Upper lobe of left lung (tissue), 6 donors: ENCODE measurements around the gene BTBD9. TPM values are rescaled to one million over a fixed set of nuclear protein-coding genes. Genes with fewer than 3 reads are reported as not detected.

Source experiments
- ATAC-seq, 2 donors: fragments of 200-7000 bp; cut with Tn5 transposase; one replicate each; pipeline ENCODE4 v1.9.1; 2022; ENCODE audit warnings: mild to moderate bottlenecking in 2 of 2, moderate library complexity in 2 of 2; ENCODE audit not compliant: low FRiP score in 2 of 2
- DNase-seq, 2 donors: peaks; one replicate each; pipeline ENCODE4 v3.0.0-alpha.2; 2019 to 2020
- H3K27ac ChIP-seq, 4 donors: fragments of 200-600 bp; sonication (generic); one replicate each; pipeline ENCODE4 v1.5.1; 2016 to 2019
- H3K27me3 ChIP-seq, 4 donors: fragments of 200-600 bp; sonication (generic); one replicate each; pipeline ENCODE4 v1.5.1; 2017 to 2019
- H3K36me3 ChIP-seq, 4 donors: fragments of 200-600 bp; sonication (generic); one replicate each; pipeline ENCODE4 v1.5.1; 2016 to 2019
- H3K4me1 ChIP-seq, 4 donors: fragments of 200-600 bp; sonication (generic); one replicate each; pipeline ENCODE4 v1.5.1; 2018 to 2019
- H3K4me3 ChIP-seq, 4 donors: fragments of 200-600 bp; sonication (generic); one replicate each; pipeline ENCODE4 v1.5.1; 2017 to 2019; ENCODE audit warnings: mild to moderate bottlenecking in 2 of 4, moderate library complexity in 1 of 4
- H3K9me3 ChIP-seq, 4 donors: fragments of 200-600 bp; sonication (generic); one replicate each; pipeline ENCODE4 v1.5.1; 2018 to 2019
- EP300 ChIP-seq, 4 donors: sonication (generic); formaldehyde crosslinking; IDR thresholded peaks; one replicate each; pipeline ENCODE4 v1.5.1; 2017; ENCODE audit warnings: antibody characterized with exemption in 4 of 4, control low read depth in 2 of 4
- POLR2A ChIP-seq, 4 donors: fragments of 450-650 bp; IDR thresholded peaks; one replicate each; pipeline ENCODE4 v1.5.1; 2016 to 2017; ENCODE audit warnings: antibody characterized with exemption in 4 of 4, mild to moderate bottlenecking in 2 of 4
- POLR2AphosphoS5 ChIP-seq, 2 donors: sonication (generic); formaldehyde crosslinking; IDR thresholded peaks; one replicate each; pipeline ENCODE4 v1.5.1; 2017; ENCODE audit warnings: antibody characterized with exemption in 2 of 2
- WGBS, 2 donors: methylation state at CpG; one replicate each; pipeline ENCODE4 v1.1.5; 2017 to 2018; 5-methylcytosine and 5-hydroxymethylcytosine counted together
- total RNA-seq, 6 donors: library from RNA; depleted of rRNA in 4 of 6; stranded (reverse); fragments of >200 nt in 4 of 6; gene quantifications; one replicate each; pipeline versions ENCODE4 v1.1.0 to v1.2.1, GENCODE V29; 2016 to 2021
- TF ChIP-seq, protein P1 (sequence below), 6 experiments: fragments of 450-650 bp in 4 of 6; fragments of 200-600 bp in 2 of 6; sonication (generic) in 2 of 6; IDR thresholded peaks; one replicate each; pipeline ENCODE4 v1.5.1; 2016 to 2019; ENCODE audit warnings: antibody characterized with exemption in 6 of 6
- donor health status: DM: no; HTN: no; CAD: no; lungs with moderate emphysema.
- donor health status: DM: no; HTN: yes; CAD: no; lungs with severe emphysema.

Gene BTBD9
- total RNA-seq, 6 donors from 2014 or later, result 18.2 to 60.8 (median 44.9) TPM

DNA sequence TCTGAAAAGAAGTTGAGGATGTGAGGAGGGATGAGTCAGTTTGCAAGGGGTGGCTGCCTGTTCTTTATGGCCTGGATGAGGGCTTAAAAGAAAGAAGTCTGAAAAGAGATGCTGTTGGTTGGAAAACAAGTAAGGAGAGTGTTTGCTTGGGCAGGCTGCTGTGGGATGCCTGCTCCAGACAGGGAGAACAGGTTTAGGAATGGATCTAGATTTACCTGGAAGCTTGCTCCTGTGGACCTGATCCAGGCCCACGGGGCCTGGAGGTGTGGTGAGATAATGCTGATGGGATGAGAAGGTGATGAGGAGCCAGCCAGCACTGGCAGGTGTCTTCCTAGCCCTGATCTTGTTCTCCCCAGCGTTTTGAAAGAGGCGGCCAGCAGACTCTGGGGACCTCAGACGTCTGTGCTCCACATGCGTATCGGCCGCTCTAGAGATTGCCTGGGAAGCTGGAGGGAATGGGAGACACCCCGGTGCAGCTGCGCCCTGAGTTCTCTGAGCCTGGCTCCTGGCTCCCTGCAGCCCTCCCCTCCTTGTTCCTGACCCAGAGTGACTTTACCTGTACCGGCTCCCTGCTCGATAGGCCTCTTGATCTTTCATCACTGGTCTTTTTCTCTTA, 488.9 kb downstream of the BTBD9 start:
- DNase-seq (no peak), ATAC-seq (no peak)
- 92 to 93% methylated on average over 10 to 11 of the region's 11 CpGs for WGBS, 2 donors
- TF ChIP-seq EP300 (IDR thresholded peaks at IDR 0.05), result no peak
- TF ChIP-seq POLR2A (IDR thresholded peaks at IDR 0.05), result no peak
- TF ChIP-seq, protein P1, sequence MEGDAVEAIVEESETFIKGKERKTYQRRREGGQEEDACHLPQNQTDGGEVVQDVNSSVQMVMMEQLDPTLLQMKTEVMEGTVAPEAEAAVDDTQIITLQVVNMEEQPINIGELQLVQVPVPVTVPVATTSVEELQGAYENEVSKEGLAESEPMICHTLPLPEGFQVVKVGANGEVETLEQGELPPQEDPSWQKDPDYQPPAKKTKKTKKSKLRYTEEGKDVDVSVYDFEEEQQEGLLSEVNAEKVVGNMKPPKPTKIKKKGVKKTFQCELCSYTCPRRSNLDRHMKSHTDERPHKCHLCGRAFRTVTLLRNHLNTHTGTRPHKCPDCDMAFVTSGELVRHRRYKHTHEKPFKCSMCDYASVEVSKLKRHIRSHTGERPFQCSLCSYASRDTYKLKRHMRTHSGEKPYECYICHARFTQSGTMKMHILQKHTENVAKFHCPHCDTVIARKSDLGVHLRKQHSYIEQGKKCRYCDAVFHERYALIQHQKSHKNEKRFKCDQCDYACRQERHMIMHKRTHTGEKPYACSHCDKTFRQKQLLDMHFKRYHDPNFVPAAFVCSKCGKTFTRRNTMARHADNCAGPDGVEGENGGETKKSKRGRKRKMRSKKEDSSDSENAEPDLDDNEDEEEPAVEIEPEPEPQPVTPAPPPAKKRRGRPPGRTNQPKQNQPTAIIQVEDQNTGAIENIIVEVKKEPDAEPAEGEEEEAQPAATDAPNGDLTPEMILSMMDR (IDR thresholded peaks at IDR 0.05), result no peak
- TF ChIP-seq POLR2AphosphoS5 (IDR thresholded peaks at IDR 0.05), result no peak
- Histone ChIP-seq H3K36me3 (peaks cover 0 to 22% (median 12%) of the 10 kb centered on the region in 4 donors), H3K27ac (no peak overlapping the region), H3K9me3 (no peaks in the 10 kb centered on the region), H3K27me3 (no peaks in the 10 kb centered on the region), H3K4me3 (no peak overlapping the region), H3K4me1 (peaks cover 15 to 34% (median 24%) of the 10 kb centered on the region in 4 donors)

DNA sequence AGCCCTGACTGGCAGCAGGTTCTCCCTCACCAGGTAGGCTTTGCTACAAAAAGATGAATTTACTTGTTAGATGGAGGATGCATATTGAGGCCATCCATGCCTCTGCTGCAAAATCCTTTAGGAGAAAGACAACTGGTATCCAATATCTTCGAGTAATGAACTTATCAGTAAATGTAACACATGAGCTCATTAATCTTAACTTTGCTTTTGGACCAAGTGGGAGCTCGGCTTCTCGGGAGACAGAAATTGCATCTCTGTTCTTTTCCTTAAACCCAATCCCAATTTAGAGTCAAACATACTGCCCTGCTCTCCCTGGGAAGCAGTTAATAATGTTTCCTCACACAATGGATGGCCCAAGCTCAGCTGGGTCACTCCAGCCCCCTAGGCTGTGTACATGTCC, 489.7 kb downstream of the BTBD9 start:
- Histone ChIP-seq H3K4me1 (peaks cover 9 to 31% (median 20%) of the 10 kb centered on the region in 4 donors), H3K9me3 (no peaks in the 10 kb centered on the region), H3K36me3 (peaks cover 0 to 22% (median 12%) of the 10 kb centered on the region in 4 donors), H3K27ac (no peak overlapping the region), H3K4me3 (no peak overlapping the region), H3K27me3 (no peaks in the 10 kb centered on the region)
- no peak for DNase-seq
- TF ChIP-seq POLR2A (IDR thresholded peaks at IDR 0.05), result no peak
- TF ChIP-seq, protein P1 (IDR thresholded peaks at IDR 0.05), result no peak
- no peak for TF ChIP-seq POLR2AphosphoS5 (IDR thresholded peaks at IDR 0.05)
- TF ChIP-seq EP300 (IDR thresholded peaks at IDR 0.05), result no peak
- 70 to 88% methylated on average over 3 of the region's 3 CpGs for WGBS, 2 donors
- no peak for ATAC-seq

DNA sequence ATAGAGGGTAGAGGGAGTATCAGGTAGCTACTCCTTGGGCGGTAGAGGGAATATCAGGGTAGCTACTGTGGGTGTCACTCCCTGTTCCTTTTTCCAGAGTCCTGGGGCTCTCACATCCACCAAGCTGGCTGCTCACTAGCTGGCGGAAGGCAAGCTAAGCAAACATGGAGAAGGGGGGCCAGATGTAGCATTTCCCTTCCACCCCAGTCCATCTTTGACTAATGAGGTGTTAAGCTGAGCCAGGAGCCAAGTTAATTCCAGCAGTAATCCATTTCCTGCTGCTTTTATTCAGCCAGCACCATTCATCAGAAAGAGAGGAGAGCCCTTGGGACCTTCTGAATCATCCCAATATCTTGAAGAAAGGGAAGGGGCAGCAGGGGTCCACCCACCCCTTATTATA, 490.2 kb downstream of the BTBD9 start:
- no peaks in the 10 kb centered on the region for H3K9me3 ChIP-seq
- TF ChIP-seq, protein P1 (IDR thresholded peaks at IDR 0.05), result no peak
- TF ChIP-seq POLR2AphosphoS5 (IDR thresholded peaks at IDR 0.05), result peak in 1 of 2 donors; percentile 57
- peaks cover 0 to 22% (median 12%) of the 10 kb centered on the region in 4 donors for H3K36me3 ChIP-seq
- no peak overlapping the region for H3K27ac ChIP-seq
- H3K4me3 ChIP-seq, result no peak overlapping the region
- H3K27me3 ChIP-seq, result no peaks in the 10 kb centered on the region
- DNase-seq, result no peak
- ATAC-seq, result no peak
- peaks cover 7 to 26% (median 16%) of the 10 kb centered on the region in 4 donors for H3K4me1 ChIP-seq
- WGBS, 2 donors, result 50 to 71% methylated on average over 2 of the region's 2 CpGs

DNA sequence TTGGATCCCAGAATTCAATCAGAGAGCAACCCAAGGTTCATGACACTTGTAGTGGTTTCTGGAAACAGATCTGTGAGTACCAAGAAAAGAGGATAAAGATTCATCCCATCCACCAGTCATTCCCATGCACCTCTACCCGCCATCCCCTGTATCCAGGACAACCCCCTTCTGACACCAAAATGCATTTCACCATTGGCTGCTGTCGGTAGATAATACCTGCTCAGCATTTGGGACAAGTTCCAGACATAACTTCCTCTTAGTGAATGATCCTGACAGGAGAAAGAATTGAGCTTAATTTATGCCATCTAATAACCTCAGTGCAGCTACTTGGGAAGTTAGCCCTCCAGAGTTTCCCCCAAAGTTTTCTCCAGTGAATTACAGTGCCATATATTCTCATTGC, 491.1 kb downstream of the BTBD9 start:
- Histone ChIP-seq H3K4me1 (peaks cover 9 to 20% (median 11%) of the 10 kb centered on the region in 4 donors), H3K27me3 (no peaks in the 10 kb centered on the region), H3K4me3 (no peak overlapping the region), H3K27ac (no peak overlapping the region), H3K36me3 (peaks cover 0 to 19% (median 12%) of the 10 kb centered on the region in 4 donors), H3K9me3 (no peaks in the 10 kb centered on the region)
- no peak for DNase-seq
- no peak for TF ChIP-seq EP300 (IDR thresholded peaks at IDR 0.05)
- ATAC-seq, result no peak
- 75 to 84% methylated on average over 2 of the region's 2 CpGs for WGBS, 2 donors

DNA sequence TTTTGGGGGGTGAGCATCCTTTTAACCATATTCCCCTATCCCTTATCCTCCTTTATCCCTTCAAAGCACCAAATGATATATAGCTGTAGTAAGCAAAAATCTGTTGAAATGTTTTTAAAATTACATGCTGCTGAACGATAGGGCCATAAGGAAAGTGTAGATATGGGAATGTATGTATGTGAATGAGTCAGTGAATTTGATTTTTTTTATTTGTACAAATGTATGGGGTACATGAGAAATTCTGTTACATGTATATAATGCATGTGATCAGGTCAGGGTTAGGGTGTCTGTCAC, 493.0 kb downstream of the BTBD9 start:
- H3K4me1 ChIP-seq, result peaks cover 9 to 23% (median 12%) of the 10 kb centered on the region in 4 donors
- H3K4me3 ChIP-seq, result no peak overlapping the region
- peaks cover 0 to under 1% (median 0%) of the 10 kb centered on the region in 4 donors for H3K36me3 ChIP-seq
- no peak overlapping the region for H3K27ac ChIP-seq
- WGBS, 2 donors, result 91 to 100% methylated on average over 1 of the region's 1 CpG
- H3K9me3 ChIP-seq, result no peaks in the 10 kb centered on the region
- TF ChIP-seq EP300 (IDR thresholded peaks at IDR 0.05), result no peak
- TF ChIP-seq POLR2A (IDR thresholded peaks at IDR 0.05), result no peak
- no peak for TF ChIP-seq POLR2AphosphoS5 (IDR thresholded peaks at IDR 0.05)
- TF ChIP-seq, protein P1 (IDR thresholded peaks at IDR 0.05), result no peak
- H3K27me3 ChIP-seq, result no peaks in the 10 kb centered on the region
- ATAC-seq, result no peak
- DNase-seq, result no peak
